Adrenal gland (tissue), 12 donors: ENCODE measurements around the gene IDH3B. TPM values are rescaled to one million over a fixed set of nuclear protein-coding genes. Genes with fewer than 3 reads are reported as not detected.

Source experiments
- DNase-seq, 7 donors: peaks; one replicate each; pipeline ENCODE4 v3.0.0-alpha.2; 2019 to 2020
- H3K27ac ChIP-seq, 5 donors: fragments of 200-600 bp; sonication (generic) in 4 of 5; 1 replicate in 3 of 5; 2 replicates in 2 of 5; pipeline versions ENCODE4 v1.5.1 to v1.8.0; 2016 to 2020; ENCODE audit warnings: mild to moderate bottlenecking in 1 of 5
- H3K27me3 ChIP-seq: fragments of 200-600 bp; 2 replicates; pipeline ENCODE4 v1.8.0; 2021
- H3K36me3 ChIP-seq, 2 donors: fragments of 200-600 bp; replicated peaks in 1 of 2; 1 replicate in 1 of 2; 2 replicates in 1 of 2; pipeline versions ENCODE4 v1.5.1 to v1.8.0; 2018 to 2022
- H3K4me1 ChIP-seq, 2 donors: fragments of 200-600 bp; replicated peaks in 1 of 2; 1 replicate in 1 of 2; 2 replicates in 1 of 2; pipeline versions ENCODE4 v1.5.1 to v1.8.0; 2018 to 2021
- H3K4me3 ChIP-seq, 4 donors: fragments of 200-600 bp; sonication (generic) in 3 of 4; one replicate each; pipeline ENCODE4 v1.5.1; 2016 to 2018
- H3K9me3 ChIP-seq, 3 donors: fragments of 200-600 bp; sonication (generic) in 1 of 3; replicated peaks in 1 of 3; 1 replicate in 2 of 3; 2 replicates in 1 of 3; pipeline versions ENCODE4 v1.5.1 to v1.8.0; 2016 to 2021
- POLR2A ChIP-seq, 2 donors: fragments of 450-650 bp; IDR thresholded peaks; one replicate each; pipeline ENCODE4 v1.6.1; 2017; ENCODE audit warnings: antibody characterized with exemption in 2 of 2, mild to moderate bottlenecking in 2 of 2, moderate library complexity in 1 of 2
- WGBS, 4 donors: extraction: QIAGEN DNeasy Blood & Tissue Kit in 2 of 4; methylation state at CpG; one replicate each; pipeline versions ENCODE4 v1.1.5 to v1.1.7; 2013 to 2017; 5-methylcytosine and 5-hydroxymethylcytosine counted together
- intact Hi-C, 2 donors: fragments of 100-400 bp; cut with DNase I; formaldehyde crosslinking; loops; one replicate each; pipeline versions ENCODE4 v1.14.1 to v1.15.0; 2022 to 2023
- microRNA counts, 2 donors: library from miRNA; unstranded; fragments of <30 nt; microRNA quantifications; one replicate each; lab custom pipeline; 2016
- microRNA-seq, 3 donors: library from miRNA; unstranded; fragments of <30 nt; microRNA quantifications; one replicate each; pipeline ENCODE4, GENCODE V29; 2017 to 2020
- polyA plus RNA-seq, 3 donors: library from polyadenylated mRNA; stranded (reverse); fragments of 200-250 nt in 2 of 3; fragments of 350-450 nt in 1 of 3; fragmentation: Illumina TruSeq in 1 of 3; extraction: RNeasy Lipid Tissue Mini Kit (QIAGEN cat#74804) in 1 of 3; gene quantifications; one replicate each; pipeline ENCODE4 v1.2.3, GENCODE V29; 2013 to 2014
- small RNA-seq, 2 donors: library from RNA; depleted of rRNA; stranded (forward); fragments of <200 nt; gene quantifications; one replicate each; pipeline ENCODE3, GENCODE V24; 2016
- total RNA-seq, 9 donors: library from RNA; depleted of rRNA in 4 of 9; stranded (reverse); fragments of >200 nt in 4 of 9; fragments of 120-200 nt in 1 of 9; fragmentation: NEBNext Ultra II Directional in 1 of 9; extraction: Animal tissue kit (Norgen Biotek cat#: 25700) in 1 of 9; gene quantifications; one replicate each; pipeline versions ENCODE4 v1.1.0 to v1.2.4, GENCODE V29; 2013 to 2023
- TF ChIP-seq, protein P1 (sequence below), 6 experiments: fragments of 450-650 bp in 4 of 6; fragments of 200-600 bp in 2 of 6; sonication (generic) in 1 of 6; IDR thresholded peaks; 1 replicate in 5 of 6; 2 replicates in 1 of 6; pipeline versions ENCODE4 v1.5.1 to v1.8.0; 2016 to 2021; ENCODE audit warnings: antibody characterized with exemption in 6 of 6, mild to moderate bottlenecking in 2 of 6, moderate library complexity in 1 of 6
- donor health status: healthy with polysubstance abuse.
- donor health status: Bipolar disorder and iron deficiency.
- donor health status: DM: yes; HTN: yes; CAD: no.
- donor health status: DM: no; HTN: no; CAD: no.
- donor health status: DM: no; HTN: no; CAD: no.
- donor health status: DM: yes; HTN: yes; CAD: no.

The IDH3B gene
- total and polyA plus RNA-seq, 12 donors = 79.0 to 220 (median 111) TPM

DNA sequence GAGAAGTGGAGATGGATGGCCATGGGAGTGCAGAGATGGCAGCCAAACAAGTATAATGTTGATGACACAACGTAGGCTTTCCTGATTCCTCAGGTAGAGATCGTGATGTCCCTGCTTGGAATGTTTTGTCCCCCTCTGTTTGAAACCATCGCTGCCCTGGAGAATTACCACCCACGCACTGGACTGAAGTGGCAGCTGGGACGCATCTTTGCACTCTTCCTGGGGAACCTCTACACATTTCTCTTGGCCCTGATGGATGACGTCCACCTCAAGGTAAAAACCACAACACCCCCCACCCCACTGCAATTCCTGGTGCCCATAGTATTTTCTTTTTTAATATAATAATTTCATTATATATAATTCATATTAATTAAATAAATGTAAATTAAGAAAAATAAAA lies 53.7 kb downstream of the IDH3B start:
- TF ChIP-seq POLR2A (IDR thresholded peaks at IDR 0.05) = no peak
- TF ChIP-seq, protein P1, sequence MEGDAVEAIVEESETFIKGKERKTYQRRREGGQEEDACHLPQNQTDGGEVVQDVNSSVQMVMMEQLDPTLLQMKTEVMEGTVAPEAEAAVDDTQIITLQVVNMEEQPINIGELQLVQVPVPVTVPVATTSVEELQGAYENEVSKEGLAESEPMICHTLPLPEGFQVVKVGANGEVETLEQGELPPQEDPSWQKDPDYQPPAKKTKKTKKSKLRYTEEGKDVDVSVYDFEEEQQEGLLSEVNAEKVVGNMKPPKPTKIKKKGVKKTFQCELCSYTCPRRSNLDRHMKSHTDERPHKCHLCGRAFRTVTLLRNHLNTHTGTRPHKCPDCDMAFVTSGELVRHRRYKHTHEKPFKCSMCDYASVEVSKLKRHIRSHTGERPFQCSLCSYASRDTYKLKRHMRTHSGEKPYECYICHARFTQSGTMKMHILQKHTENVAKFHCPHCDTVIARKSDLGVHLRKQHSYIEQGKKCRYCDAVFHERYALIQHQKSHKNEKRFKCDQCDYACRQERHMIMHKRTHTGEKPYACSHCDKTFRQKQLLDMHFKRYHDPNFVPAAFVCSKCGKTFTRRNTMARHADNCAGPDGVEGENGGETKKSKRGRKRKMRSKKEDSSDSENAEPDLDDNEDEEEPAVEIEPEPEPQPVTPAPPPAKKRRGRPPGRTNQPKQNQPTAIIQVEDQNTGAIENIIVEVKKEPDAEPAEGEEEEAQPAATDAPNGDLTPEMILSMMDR (IDR thresholded peaks at IDR 0.05) = no peak
- H3K9me3 ChIP-seq = peaks cover 0 to 10% (median 6%) of the 10 kb centered on the region in 3 donors
- no peaks in the 10 kb centered on the region for H3K4me1 ChIP-seq
- no peaks in the 10 kb centered on the region for H3K27me3 ChIP-seq
- intact Hi-C loops = no loop called here
- no peak for DNase-seq
- H3K27ac ChIP-seq = no peak overlapping the region
- H3K4me3 ChIP-seq = no peak overlapping the region
- H3K36me3 ChIP-seq = no peaks in the 10 kb centered on the region
- 81 to 90% (median 82%) methylated on average over 6 of the region's 6 CpGs for WGBS, 4 donors

MicroRNAs encoded within 50 kb of the gene (microRNA counts, 767-probe panel; counts per million panel counts)
- microRNA hsa-miR-1292 (lab: Ali Mortazavi, UCI) = 0 counts per million in 2 donors

Small RNA genes lying within 50 kb of the gene (microRNA-seq; reads per million reads assigned to microRNA genes)
- 9.5 to 11.4 (median 10.3) reads per million in 3 donors for gene MIR1292

Small RNA genes lying within 50 kb of the gene (small RNA-seq; reads per million reads assigned to genes)
- gene SNORA51 (0 reads per million in 2 donors), gene SNORD110 (0 reads per million in 2 donors), gene SNORD56 (0 reads per million in 2 donors), gene SNORD57 (0 reads per million in 2 donors), gene SNORD86 (0 reads per million in 2 donors)

Other genes with a start within 250 kb of the IDH3B start
- 100 to 1,000 TPM in 8 of 9 donors, 10 to 100 TPM in 1; 77.7 to 265 (median 162) TPM for gene SNRPB, start 193.4 kb downstream of the IDH3B start, total RNA-seq
- gene SNRPB, start 193.4 kb downstream of the IDH3B start, polyA plus RNA-seq = 100 to 1,000 TPM in 2 of 3 donors, 10 to 100 TPM in 1; 66.2 to 192 (median 109) TPM
- gene ZNF343, start 155.3 kb downstream of the IDH3B start, total RNA-seq = 10 to 100 TPM in 4 of 9 donors, 1 to 10 TPM in 5; 5.8 to 13.0 (median 9.4) TPM
- 10 to 100 TPM in 1 of 3 donors, 1 to 10 TPM in 2; 8.0 to 10.9 (median 9.4) TPM for gene ZNF343, start 155.3 kb downstream of the IDH3B start, polyA plus RNA-seq
- under 1 TPM in 2 of 9 donors, not detected in 7; 0.11 to 0.42 TPM for gene TMC2, start 127.6 kb downstream of the IDH3B start, total RNA-seq
- 1 to 10 TPM in 1 of 3 donors, under 1 TPM in 2; 0.20 to 1.3 (median 0.82) TPM for gene TMC2, start 127.6 kb downstream of the IDH3B start, polyA plus RNA-seq
- 100 to 1,000 TPM in 2 of 9 donors, 10 to 100 TPM in 7; 52.5 to 180 (median 79.6) TPM for gene NOP56, start 11.6 kb downstream of the IDH3B start, total RNA-seq
- 100 to 1,000 TPM; 126 to 181 (median 166) TPM for gene NOP56, start 11.6 kb downstream of the IDH3B start, polyA plus RNA-seq
- gene EBF4, start 28.6 kb upstream of the IDH3B start, total RNA-seq = 10 to 100 TPM in 4 of 9 donors, 1 to 10 TPM in 5; 2.8 to 13.3 (median 9.7) TPM
- 10 to 100 TPM in 2 of 3 donors, 1 to 10 TPM in 1; 1.6 to 29.7 (median 14.1) TPM for gene EBF4, start 28.6 kb upstream of the IDH3B start, polyA plus RNA-seq
- gene CPXM1, start 136.4 kb upstream of the IDH3B start, total RNA-seq = 10 to 100 TPM in 5 of 9 donors, 1 to 10 TPM in 4; 6.1 to 21.8 (median 11.9) TPM
- gene CPXM1, start 136.4 kb upstream of the IDH3B start, polyA plus RNA-seq = 10 to 100 TPM in 2 of 3 donors, 1 to 10 TPM in 1; 2.5 to 19.7 (median 10.5) TPM
- not detected for gene C20orf141, start 150.8 kb upstream of the IDH3B start, total RNA-seq
- under 1 TPM in 1 of 3 donors, not detected in 2; 0.30 TPM for gene C20orf141, start 150.8 kb upstream of the IDH3B start, polyA plus RNA-seq
- gene TMEM239, start 152.1 kb upstream of the IDH3B start, total RNA-seq = not detected
- gene TMEM239, start 152.1 kb upstream of the IDH3B start, polyA plus RNA-seq = under 1 TPM in 1 of 3 donors, not detected in 2; 0.08 TPM
- gene PCED1A, start 176.4 kb upstream of the IDH3B start, total RNA-seq = 10 to 100 TPM; 16.8 to 65.8 (median 46.3) TPM
- gene PCED1A, start 176.4 kb upstream of the IDH3B start, polyA plus RNA-seq = 100 to 1,000 TPM in 2 of 3 donors, 1 to 10 TPM in 1; 9.6 to 244 (median 129) TPM
- 10 to 100 TPM; 28.1 to 45.0 (median 33.8) TPM for gene VPS16, start 176.5 kb upstream of the IDH3B start, total RNA-seq
- 100 to 1,000 TPM in 1 of 3 donors, 10 to 100 TPM in 2; 24.8 to 115 (median 99.8) TPM for gene VPS16, start 176.5 kb upstream of the IDH3B start, polyA plus RNA-seq
- 10 to 100 TPM; 33.5 to 62.5 (median 47.7) TPM for gene PTPRA, start 209.3 kb upstream of the IDH3B start, total RNA-seq
- 10 to 100 TPM; 16.3 to 94.7 (median 16.7) TPM for gene PTPRA, start 209.3 kb upstream of the IDH3B start, polyA plus RNA-seq